ENCODE data around the gene MAPK8. TPM values are rescaled to one million over a fixed set of nuclear protein-coding genes. Genes with fewer than 3 reads are reported as not detected.

Gene MAPK8
- total RNA-seq, 1 experiment from 2014 or later = 67.5 TPM

DNA sequence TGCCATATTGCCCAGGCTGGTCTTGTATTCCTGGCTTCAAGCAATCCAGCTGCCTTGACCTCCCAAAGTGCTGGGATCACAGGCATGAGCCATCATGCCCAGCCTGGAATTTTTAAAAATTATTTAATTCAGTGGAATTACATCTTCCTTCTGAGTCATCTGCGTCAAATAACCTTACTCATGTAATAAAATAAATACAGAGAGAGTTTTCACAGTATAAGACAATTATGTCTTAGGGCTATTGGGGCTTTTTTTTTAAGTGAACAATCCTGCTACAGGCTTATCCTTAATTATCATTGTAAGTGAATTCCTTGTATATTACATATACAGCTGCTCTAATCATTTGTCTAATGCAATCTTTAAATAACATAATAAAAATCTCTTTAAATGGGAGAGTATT lies 108.3 kb downstream of the MAPK8 start:
- Histone ChIP-seq H3K4me2 (no peak overlapping the region), H4K20me1 (ENCODE audit: insufficient read depth) (no peaks in the 10 kb centered on the region), H3K4me1 (replicated peaks; ENCODE audit: insufficient read depth) (no peaks in the 10 kb centered on the region), H3K9me3 (ENCODE audit: insufficient read depth, low read depth) (peaks cover 13% of the 10 kb centered on the region; the same call in 1 of the 2 replicates), H3F3A (ENCODE audit: insufficient read depth, low read depth) (no peaks in the 10 kb centered on the region), H3K36me3 (ENCODE audit: low read depth) (peaks cover 19% of the 10 kb centered on the region), H3K79me2 (ENCODE audit: low read depth) (no peaks in the 10 kb centered on the region), H3K4me3 (no peak overlapping the region), H3K27ac (no peak overlapping the region), H3K9me2 (ENCODE audit: insufficient read depth) (no peaks in the 10 kb centered on the region), H2AFZ (no peak overlapping the region), H3K27me3 (ENCODE audit: insufficient read depth, low read depth) (no peaks in the 10 kb centered on the region)
- ChIA-PET CTCF (no interaction called here), POLR2A (ENCODE audit: unreplicated experiment) (no interaction called here)
- no peak for DNase-seq
- TF ChIP-seq, protein P1, sequence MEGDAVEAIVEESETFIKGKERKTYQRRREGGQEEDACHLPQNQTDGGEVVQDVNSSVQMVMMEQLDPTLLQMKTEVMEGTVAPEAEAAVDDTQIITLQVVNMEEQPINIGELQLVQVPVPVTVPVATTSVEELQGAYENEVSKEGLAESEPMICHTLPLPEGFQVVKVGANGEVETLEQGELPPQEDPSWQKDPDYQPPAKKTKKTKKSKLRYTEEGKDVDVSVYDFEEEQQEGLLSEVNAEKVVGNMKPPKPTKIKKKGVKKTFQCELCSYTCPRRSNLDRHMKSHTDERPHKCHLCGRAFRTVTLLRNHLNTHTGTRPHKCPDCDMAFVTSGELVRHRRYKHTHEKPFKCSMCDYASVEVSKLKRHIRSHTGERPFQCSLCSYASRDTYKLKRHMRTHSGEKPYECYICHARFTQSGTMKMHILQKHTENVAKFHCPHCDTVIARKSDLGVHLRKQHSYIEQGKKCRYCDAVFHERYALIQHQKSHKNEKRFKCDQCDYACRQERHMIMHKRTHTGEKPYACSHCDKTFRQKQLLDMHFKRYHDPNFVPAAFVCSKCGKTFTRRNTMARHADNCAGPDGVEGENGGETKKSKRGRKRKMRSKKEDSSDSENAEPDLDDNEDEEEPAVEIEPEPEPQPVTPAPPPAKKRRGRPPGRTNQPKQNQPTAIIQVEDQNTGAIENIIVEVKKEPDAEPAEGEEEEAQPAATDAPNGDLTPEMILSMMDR (conservative IDR thresholded peaks at IDR 0.05) = no peak
- TF ChIP-seq EZH2 (IDR thresholded peaks at IDR 0.05; ENCODE audit: low read depth) = no peak
- BruUV-seq (replicated peaks) = no TSS peak
- intact Hi-C loops (cut with micrococcal nuclease; ENCODE audit: unreplicated experiment) = no loop called here

- Histone ChIP-seq H3K4me3 (no peak overlapping the region), H3K27me3 (ENCODE audit: insufficient read depth, low read depth) (no peaks in the 10 kb centered on the region), H2AFZ (no peak overlapping the region), H3K79me2 (ENCODE audit: low read depth) (no peaks in the 10 kb centered on the region), H3K4me2 (no peak overlapping the region), H4K20me1 (ENCODE audit: insufficient read depth) (0 out of 2 replicates have a peak, but pooled peaks cover 4% of the 10 kb centered on the region), H3K27ac (no peak overlapping the region), H3K9me2 (ENCODE audit: insufficient read depth) (no peaks in the 10 kb centered on the region), H3K4me1 (replicated peaks; ENCODE audit: insufficient read depth) (no peaks in the 10 kb centered on the region), H3F3A (ENCODE audit: insufficient read depth, low read depth) (no peaks in the 10 kb centered on the region), H3K36me3 (ENCODE audit: low read depth) (peaks cover 11% of the 10 kb centered on the region; the same call in 1 of the 2 replicates), H3K9me3 (ENCODE audit: insufficient read depth, low read depth) (peaks cover 13% of the 10 kb centered on the region; the same call in 1 of the 2 replicates)
- no peak for DNase-seq
- intact Hi-C loops (cut with micrococcal nuclease; ENCODE audit: unreplicated experiment) = no loop called here
- no peak for TF ChIP-seq EZH2 (IDR thresholded peaks at IDR 0.05; ENCODE audit: low read depth)
- TF ChIP-seq, protein P1 (conservative IDR thresholded peaks at IDR 0.05) = no peak
- ChIA-PET POLR2A (ENCODE audit: unreplicated experiment) (no interaction called here), CTCF (no interaction called here)
- no TSS peak for BruUV-seq (replicated peaks)
Measured at GRCh38 chr10:48416584-48417232, 110.2 kb downstream of the MAPK8 start.

DNA sequence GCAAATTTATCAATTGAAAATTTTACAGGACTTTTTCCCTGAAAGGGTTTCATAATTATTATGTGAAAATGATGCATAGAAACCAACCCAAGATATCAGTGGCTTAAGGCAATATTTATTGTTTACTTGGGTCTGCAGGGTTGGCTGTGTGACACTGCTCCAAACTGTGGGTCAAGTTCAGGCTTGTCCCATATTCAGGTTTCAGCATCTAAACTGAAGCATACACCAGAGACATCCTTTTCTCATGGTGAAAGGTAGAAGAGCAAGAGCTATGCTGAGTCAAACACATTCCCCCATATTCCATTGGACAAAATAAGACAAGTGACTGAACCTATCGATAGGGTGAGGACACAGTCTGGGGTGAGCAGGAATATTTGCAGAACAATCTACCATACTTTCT lies 110.9 kb downstream of the MAPK8 start:
- TF ChIP-seq, protein P1 (conservative IDR thresholded peaks at IDR 0.05) = no peak
- TF ChIP-seq EZH2 (IDR thresholded peaks at IDR 0.05; ENCODE audit: low read depth) = no peak
- intact Hi-C loops (cut with micrococcal nuclease; ENCODE audit: unreplicated experiment) = no loop called here
- H3K27me3 ChIP-seq (ENCODE audit: insufficient read depth, low read depth) = no peaks in the 10 kb centered on the region
- ChIA-PET CTCF (no interaction called here), POLR2A (ENCODE audit: unreplicated experiment) (no interaction called here)
- no peaks in the 10 kb centered on the region for H3F3A ChIP-seq (ENCODE audit: insufficient read depth, low read depth)
- H3K36me3 ChIP-seq (ENCODE audit: low read depth) = peaks cover 5% of the 10 kb centered on the region; the same call in 1 of the 2 replicates
- H4K20me1 ChIP-seq (ENCODE audit: insufficient read depth) = 0 out of 2 replicates have a peak, but pooled peaks cover 4% of the 10 kb centered on the region
- H3K9me3 ChIP-seq (ENCODE audit: insufficient read depth, low read depth) = peaks cover 8% of the 10 kb centered on the region; the same call in 1 of the 2 replicates
- H3K4me1 ChIP-seq (replicated peaks; ENCODE audit: insufficient read depth) = no peaks in the 10 kb centered on the region
- no peak overlapping the region for H3K4me3 ChIP-seq
- BruUV-seq (replicated peaks) = no TSS peak
- H3K27ac ChIP-seq = no peak overlapping the region
- no peak overlapping the region for H3K4me2 ChIP-seq
- H3K9me2 ChIP-seq (ENCODE audit: insufficient read depth) = no peaks in the 10 kb centered on the region
- H3K79me2 ChIP-seq (ENCODE audit: low read depth) = no peaks in the 10 kb centered on the region
- DNase-seq = no peak
- H2AFZ ChIP-seq = no peak overlapping the region

All from PC-9 (cell line).